Measurements from ENCODE around the gene CATSPERE. TPM values are rescaled to one million over a fixed set of nuclear protein-coding genes. Genes with fewer than 3 reads are reported as not detected.

CATSPERE gene
- total and polyA plus RNA-seq, 7 donors = 0.15 to 0.60 (median 0.42) TPM

DNA sequence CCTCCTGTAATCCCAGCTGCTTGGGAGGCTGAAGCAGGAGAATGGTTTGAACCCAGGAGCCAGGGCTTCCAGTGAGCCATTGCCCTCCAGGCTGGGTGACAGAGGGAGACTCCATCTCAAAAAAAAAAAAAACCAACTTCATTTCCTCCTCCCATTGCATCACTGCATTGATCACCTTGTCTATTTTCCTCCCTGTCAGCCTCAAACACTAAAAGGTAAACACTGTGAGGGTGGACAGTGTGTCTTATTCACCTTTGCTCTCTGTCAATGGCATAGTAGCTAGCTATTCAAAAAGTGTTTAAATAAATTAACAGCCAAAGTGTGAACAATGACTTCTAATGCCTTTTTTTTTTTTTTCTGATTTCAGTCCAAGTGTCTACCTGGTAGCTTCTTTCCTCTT lies 178.5 kb downstream of the CATSPERE start:
- H3K4me1 ChIP-seq = no peaks in the 10 kb centered on the region
- no peak overlapping the region for H3K4me3 ChIP-seq
- H3K27ac ChIP-seq = no peak overlapping the region
- H3K27me3 ChIP-seq (ENCODE audit: insufficient read depth in 3 of 3, low read length in 2 of 3) = peaks cover 0 to 6% (median 0%) of the 10 kb centered on the region in 3 donors
- DNase-seq (no peak), ATAC-seq (no peak)
- H3K36me3 ChIP-seq (ENCODE audit: insufficient read depth in 1 of 2, low read depth in 1 of 2) = no peaks in the 10 kb centered on the region
- no peaks in the 10 kb centered on the region for H3K9me3 ChIP-seq
- intact Hi-C loops (cut with DNase I) = no loop called here
- TF ChIP-seq, protein P1, sequence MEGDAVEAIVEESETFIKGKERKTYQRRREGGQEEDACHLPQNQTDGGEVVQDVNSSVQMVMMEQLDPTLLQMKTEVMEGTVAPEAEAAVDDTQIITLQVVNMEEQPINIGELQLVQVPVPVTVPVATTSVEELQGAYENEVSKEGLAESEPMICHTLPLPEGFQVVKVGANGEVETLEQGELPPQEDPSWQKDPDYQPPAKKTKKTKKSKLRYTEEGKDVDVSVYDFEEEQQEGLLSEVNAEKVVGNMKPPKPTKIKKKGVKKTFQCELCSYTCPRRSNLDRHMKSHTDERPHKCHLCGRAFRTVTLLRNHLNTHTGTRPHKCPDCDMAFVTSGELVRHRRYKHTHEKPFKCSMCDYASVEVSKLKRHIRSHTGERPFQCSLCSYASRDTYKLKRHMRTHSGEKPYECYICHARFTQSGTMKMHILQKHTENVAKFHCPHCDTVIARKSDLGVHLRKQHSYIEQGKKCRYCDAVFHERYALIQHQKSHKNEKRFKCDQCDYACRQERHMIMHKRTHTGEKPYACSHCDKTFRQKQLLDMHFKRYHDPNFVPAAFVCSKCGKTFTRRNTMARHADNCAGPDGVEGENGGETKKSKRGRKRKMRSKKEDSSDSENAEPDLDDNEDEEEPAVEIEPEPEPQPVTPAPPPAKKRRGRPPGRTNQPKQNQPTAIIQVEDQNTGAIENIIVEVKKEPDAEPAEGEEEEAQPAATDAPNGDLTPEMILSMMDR (IDR thresholded peaks at IDR 0.05) = no peak

DNA sequence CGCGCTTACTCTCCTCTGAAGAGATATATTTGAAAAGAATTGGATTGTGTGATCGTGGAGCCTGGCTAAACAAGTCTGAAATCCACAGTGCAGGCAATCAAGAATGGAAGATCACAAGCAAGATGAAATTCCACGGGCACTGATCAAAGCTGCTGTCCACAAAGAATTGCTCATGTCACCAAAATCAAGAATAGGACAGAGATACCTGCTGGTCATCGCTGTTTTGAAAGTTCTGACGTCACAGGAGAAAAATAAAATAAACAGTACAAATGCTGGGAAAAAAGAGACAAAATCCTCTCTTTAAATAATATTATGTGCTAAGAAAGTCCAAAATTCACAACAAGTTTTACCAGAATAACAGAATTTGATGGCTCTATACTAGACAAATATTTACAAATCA lies 179.8 kb downstream of the CATSPERE start:
- ATAC-seq (no peak), DNase-seq (no peak)
- Histone ChIP-seq H3K4me1 (no peaks in the 10 kb centered on the region), H3K27me3 (ENCODE audit: insufficient read depth in 3 of 3, low read length in 2 of 3) (peaks cover 0 to 6% (median 0%) of the 10 kb centered on the region in 3 donors), H3K27ac (no peak overlapping the region), H3K9me3 (no peaks in the 10 kb centered on the region), H3K4me3 (no peak overlapping the region), H3K36me3 (ENCODE audit: insufficient read depth in 1 of 2, low read depth in 1 of 2) (no peaks in the 10 kb centered on the region)
- TF ChIP-seq, protein P1 (IDR thresholded peaks at IDR 0.05) = no peak
- intact Hi-C loops (cut with DNase I) = no loop called here
- 92 to 96% (median 92%) methylated on average over 6 of the region's 6 CpGs for WGBS, 3 donors

DNA sequence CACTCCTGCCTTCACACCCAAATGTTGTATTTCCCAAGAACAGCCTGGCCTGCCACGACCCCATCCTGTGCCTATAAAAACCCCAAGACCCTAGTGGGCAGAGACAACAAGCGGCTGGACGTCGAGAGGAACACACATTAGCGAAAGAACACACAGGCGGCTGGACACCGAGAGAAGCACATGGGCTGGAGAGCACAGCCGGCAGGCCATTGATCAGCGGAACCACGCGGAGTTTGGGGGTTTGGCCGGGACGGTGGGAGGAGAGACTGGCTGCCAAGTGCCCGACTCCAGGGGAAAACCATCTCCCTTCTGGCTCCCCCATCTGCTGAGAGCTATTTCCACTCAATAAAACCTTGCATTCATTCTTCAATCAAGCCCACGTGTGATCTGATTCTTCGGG lies 181.5 kb downstream of the CATSPERE start:
- H3K27ac ChIP-seq = no peak overlapping the region
- TF ChIP-seq, protein P1 (IDR thresholded peaks at IDR 0.05) = no peak
- no peaks in the 10 kb centered on the region for H3K9me3 ChIP-seq
- intact Hi-C loops (cut with DNase I) = no loop called here
- H3K4me3 ChIP-seq = no peak overlapping the region
- H3K27me3 ChIP-seq (ENCODE audit: insufficient read depth in 3 of 3, low read length in 2 of 3) = peaks cover 0 to 6% (median 0%) of the 10 kb centered on the region in 3 donors
- no peaks in the 10 kb centered on the region for H3K36me3 ChIP-seq (ENCODE audit: insufficient read depth in 1 of 2, low read depth in 1 of 2)
- no peak for ATAC-seq
- DNase-seq = no peak
- no peaks in the 10 kb centered on the region for H3K4me1 ChIP-seq
- WGBS, 3 donors = 73 to 81% (median 79%) methylated on average over 16 of the region's 16 CpGs

- Histone ChIP-seq H3K27me3 (ENCODE audit: insufficient read depth in 3 of 3, low read length in 2 of 3) (peaks cover 0 to 6% (median 0%) of the 10 kb centered on the region in 3 donors), H3K4me1 (no peaks in the 10 kb centered on the region), H3K36me3 (ENCODE audit: insufficient read depth in 1 of 2, low read depth in 1 of 2) (no peaks in the 10 kb centered on the region), H3K9me3 (no peaks in the 10 kb centered on the region), H3K27ac (no peak overlapping the region), H3K4me3 (no peak overlapping the region)
- intact Hi-C loops (cut with DNase I) = no loop called here
- TF ChIP-seq, protein P1 (IDR thresholded peaks at IDR 0.05) = no peak
- DNase-seq (no peak), ATAC-seq (no peak)
- WGBS, 3 donors = 92 to 95% (median 94%) methylated on average over 14 of the region's 14 CpGs
Measured at GRCh38 chr1:244642988-244643387, 181.9 kb downstream of the CATSPERE start.

- ATAC-seq = no peak
- intact Hi-C loops (cut with DNase I) = no loop called here
- no peaks in the 10 kb centered on the region for H3K36me3 ChIP-seq (ENCODE audit: insufficient read depth in 1 of 2, low read depth in 1 of 2)
- H3K4me1 ChIP-seq = no peaks in the 10 kb centered on the region
- TF ChIP-seq, protein P1 (IDR thresholded peaks at IDR 0.05) = no peak
- DNase-seq = no peak
- H3K27me3 ChIP-seq (ENCODE audit: insufficient read depth in 3 of 3, low read length in 2 of 3) = no peaks in the 10 kb centered on the region
- WGBS, 3 donors = 76 to 79% (median 76%) methylated on average over 6 of the region's 6 CpGs
- H3K4me3 ChIP-seq = no peak overlapping the region
- H3K9me3 ChIP-seq = no peaks in the 10 kb centered on the region
- H3K27ac ChIP-seq = no peak overlapping the region
Measured at GRCh38 chr1:244645414-244645813, 184.3 kb downstream of the CATSPERE start.

Data from psoas muscle (tissue), 8 donors.